B cell (primary cell): ENCODE data around the gene GCN1. TPM values are rescaled to one million over a fixed set of nuclear protein-coding genes. Genes with fewer than 3 reads are reported as not detected.

Source experiments
- ATAC-seq: fragments of 200-7000 bp; cut with Tn5 transposase; one replicate; pipeline ENCODE4 v1.10.0; 2021; ENCODE audit warnings: low read depth, mild to moderate bottlenecking, moderate number of reproducible peaks, moderate library complexity
- CTCF ChIA-PET: fragments of 350-600 bp; sonication (Branson Sonifier 250); formaldehyde crosslinking; loops from one replicate; lab custom pipeline; 2021; ENCODE audit warnings: antibody characterized with exemption, inconsistent platforms; lab: Charles Lee
- POLR2A ChIA-PET: fragments of 350-600 bp; sonication (Branson Sonifier 250); formaldehyde crosslinking; loops from one replicate; lab custom pipeline; 2021; ENCODE audit warnings: antibody characterized with exemption; lab: Charles Lee
- DNase-seq: peaks from one replicate; pipeline ENCODE4 v3.0.0; 2013
- H2AFZ ChIP-seq: 2 replicates; pipeline ENCODE4 v1.6.1; 2012; ENCODE audit warnings: mild to moderate bottlenecking, low read depth, low read length; ENCODE audit not compliant: insufficient read depth, poor library complexity, severe bottlenecking
- H3K27ac ChIP-seq, 2 donors: 1 replicate in 1 of 2; 2 replicates in 1 of 2; pipeline ENCODE4 v1.5.1; 2012 to 2013; ENCODE audit warnings: low read length in 2 of 2, mild to moderate bottlenecking in 2 of 2, moderate library complexity in 1 of 2
- H3K27me3 ChIP-seq, 4 experiments: fragments of 200-600 bp in 1 of 4; sonication (generic) in 1 of 4; replicated peaks in 1 of 4; 1 replicate in 2 of 4; 2 replicates in 2 of 4; pipeline versions ENCODE4 v1.6.1 to v1.7.0; 2013 to 2016; ENCODE audit warnings: low read length in 3 of 4, mild to moderate bottlenecking in 2 of 4, mixed read lengths in 1 of 4, moderate library complexity in 1 of 4; ENCODE audit not compliant: insufficient read depth in 4 of 4, control insufficient read depth in 3 of 4; ENCODE audit errors: control extremely low read depth in 1 of 4
- H3K36me3 ChIP-seq, 2 experiments: replicated peaks in 1 of 2; 1 replicate in 1 of 2; 2 replicates in 1 of 2; pipeline versions ENCODE4 v1.6.1 to v1.7.1; 2013; ENCODE audit warnings: low read length in 1 of 2; ENCODE audit not compliant: insufficient read depth in 2 of 2, control insufficient read depth in 1 of 2; ENCODE audit errors: control extremely low read depth in 1 of 2, extremely low read depth in 1 of 2
- H3K4me1 ChIP-seq, 2 donors: fragments of 200-600 bp in 1 of 2; sonication (generic) in 1 of 2; 1 replicate in 1 of 2; 2 replicates in 1 of 2; pipeline versions ENCODE4 v1.5.1 to v1.6.1; 2013 to 2017; ENCODE audit warnings: low read length in 2 of 2; ENCODE audit not compliant: control insufficient read depth in 2 of 2, insufficient read depth in 2 of 2
- H3K4me2 ChIP-seq: replicated peaks from 2 replicates; pipeline ENCODE3; 2012; ENCODE audit warnings: mild to moderate bottlenecking, low read depth, low read length; ENCODE audit not compliant: poor library complexity, severe bottlenecking
- H3K4me3 ChIP-seq, 5 experiments: fragments of 200-600 bp in 1 of 5; sonication (generic) in 1 of 5; 1 replicate in 3 of 5; 2 replicates in 2 of 5; pipeline versions ENCODE4 v1.5.1 to v1.7.0; 2011 to 2016; ENCODE audit warnings: low read length in 4 of 5, mild to moderate bottlenecking in 4 of 5, low read depth in 2 of 5, control low read depth in 1 of 5, moderate library complexity in 1 of 5; ENCODE audit not compliant: insufficient read depth in 1 of 5; ENCODE audit errors: control extremely low read depth in 1 of 5, extremely low read depth in 1 of 5
- H3K79me2 ChIP-seq: fragments of 200-600 bp; sonication (generic); one replicate; pipeline ENCODE4 v1.6.0; 2016; ENCODE audit warnings: low read length; ENCODE audit not compliant: control insufficient read depth, insufficient read depth
- H3K9ac ChIP-seq: fragments of 200-600 bp; sonication (generic); 2 replicates; pipeline ENCODE4 v1.6.1; 2017; ENCODE audit warnings: mild to moderate bottlenecking, low read length, moderate library complexity
- H3K9me3 ChIP-seq, 3 donors: one replicate each; pipeline versions ENCODE4 v1.6.1 to v1.7.1; 2013; ENCODE audit warnings: low read length in 2 of 3; ENCODE audit not compliant: control insufficient read depth in 2 of 3, insufficient read depth in 1 of 3; ENCODE audit errors: control extremely low read depth in 1 of 3
- H4K20me1 ChIP-seq: 2 replicates; pipeline ENCODE4 v1.6.0; 2012; ENCODE audit warnings: mild to moderate bottlenecking, low read length; ENCODE audit not compliant: insufficient read depth, control insufficient read depth, poor library complexity, severe bottlenecking
- H3K27ac Mint-ChIP-seq: one replicate; pipeline ENCODE4 v1.8.0; 2021; ENCODE audit warnings: mixed read lengths
- H3K27me3 Mint-ChIP-seq: one replicate; pipeline ENCODE4 v1.8.0; 2021; ENCODE audit warnings: mixed read lengths
- H3K4me1 Mint-ChIP-seq: one replicate; pipeline ENCODE4 v1.8.0; 2021; ENCODE audit warnings: mixed read lengths
- H3K4me3 Mint-ChIP-seq: one replicate; pipeline ENCODE4 v1.8.0; 2021; ENCODE audit warnings: mixed read lengths
- H3K9me3 Mint-ChIP-seq: one replicate; pipeline ENCODE4 v1.8.0; 2022; ENCODE audit warnings: mixed read lengths; ENCODE audit not compliant: insufficient read depth
- CTCF ChIP-seq: fragments of 200-600 bp; IDR thresholded peaks from one replicate; pipeline ENCODE4 v1.8.0; 2022; ENCODE audit warnings: antibody characterized with exemption, mild to moderate bottlenecking
- EZH2 ChIP-seq: IDR thresholded peaks from 2 replicates; pipeline ENCODE4 v1.6.1; 2012; ENCODE audit warnings: borderline replicate concordance, low read depth, mild to moderate bottlenecking, moderate library complexity, low read length; ENCODE audit not compliant: insufficient read depth, poor library complexity, severe bottlenecking
- WGBS: methylation state at CpG from one replicate; pipeline ENCODE4 v1.1.5; 2013; ENCODE audit warnings: missing lambda C conversion rate; ENCODE audit not compliant: insufficient coverage; 5-methylcytosine and 5-hydroxymethylcytosine counted together
- intact Hi-C: fragments of 100-400 bp; cut with micrococcal nuclease; formaldehyde crosslinking; loops from one replicate; pipeline ENCODE4 v1.10.0; 2022
- polyA plus RNA-seq: library from polyadenylated mRNA; depleted of rRNA; stranded (reverse); fragments of >200 nt; gene quantifications from 2 replicates; pipeline ENCODE4 v1.2.3, GENCODE V29; 2012
- total RNA-seq, 2 donors: library from RNA; stranded (reverse); fragments of 120-200 nt in 1 of 2; gene quantifications; 1 replicate in 1 of 2; 2 replicates in 1 of 2; pipeline versions ENCODE4 v1.2.3 to v1.2.4, GENCODE V29; 2013 to 2022

The GCN1 gene
- total and polyA plus RNA-seq, 2 donors (not counting 1 experiment from before 2014, with no cell fraction given) = 41.3 to 127 TPM

- 96% methylated on average over 13 of the region's 13 CpGs for WGBS
- CTCF ChIA-PET = no interaction called here
- ATAC-seq (no peak), DNase-seq (no peak)
- Mint-ChIP-seq H3K4me3 (no peak overlapping the region), H3K27ac (no peak overlapping the region), H3K4me1 (peaks cover 11% of the 10 kb centered on the region), H3K9me3 (no peaks in the 10 kb centered on the region), H3K27me3 (no peaks in the 10 kb centered on the region)
- Histone ChIP-seq H3K4me1 (peaks cover 0 to under 1% of the 10 kb centered on the region in 2 donors), H3K4me3 (no peak overlapping the region), H3K4me2 (no peak overlapping the region), H4K20me1 (peaks cover 100% of the 10 kb centered on the region), H3K36me3 (peaks cover 0 to 83% of the 10 kb centered on the region in 2 experiments), H3K9me3 (no peaks in the 10 kb centered on the region), H3K79me2 (peaks cover 94% of the 10 kb centered on the region), H3K27ac (no peak overlapping the region), H2AFZ (no peak overlapping the region), H3K9ac (no peak overlapping the region), H3K27me3 (no peaks in the 10 kb centered on the region)
- POLR2A ChIA-PET = no interaction called here
- intact Hi-C loops = no loop called here
- TF ChIP-seq EZH2 (no peak), CTCF (no peak)
Observed at GRCh38 chr12:120103371-120103770, 91.1 kb downstream of the GCN1 start.

DNA sequence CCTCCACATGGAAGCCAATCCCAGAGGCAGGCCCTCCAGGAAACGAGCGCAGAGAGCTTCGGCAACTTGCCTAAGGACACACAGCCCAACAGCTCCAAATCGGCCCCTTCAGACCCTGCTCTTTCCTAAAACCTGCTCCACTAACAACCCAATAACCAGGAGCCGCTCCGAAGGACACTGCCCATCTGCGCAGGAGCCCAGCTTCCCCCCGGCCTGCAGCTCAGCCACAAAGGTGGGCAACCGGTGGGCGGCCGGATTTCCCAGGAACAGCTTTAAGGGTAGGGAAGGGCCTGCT, 91.5 kb downstream of the GCN1 start:
- H3K4me3 ChIP-seq = no peak overlapping the region
- H3K79me2 ChIP-seq = peaks cover 90% of the 10 kb centered on the region
- CTCF ChIA-PET = interaction anchor here (1.0 kb wide), 1 partner anchor 16 kb away, joined by 3 read pairs; no protein-coding TSS in a partner anchor
- WGBS = 95% methylated on average over 11 of the region's 11 CpGs
- H3K4me2 ChIP-seq = no peak overlapping the region
- H3K9me3 Mint-ChIP-seq = no peaks in the 10 kb centered on the region
- TF ChIP-seq CTCF (no peak), EZH2 (no peak)
- H3K4me1 ChIP-seq = no peaks in the 10 kb centered on the region
- H3K27me3 Mint-ChIP-seq = no peaks in the 10 kb centered on the region
- H3K9ac ChIP-seq = no peak overlapping the region
- H3K4me1 Mint-ChIP-seq = peaks cover 10% of the 10 kb centered on the region
- intact Hi-C loops = no loop called here
- no peak overlapping the region for H2AFZ ChIP-seq
- no peaks in the 10 kb centered on the region for H3K27me3 ChIP-seq
- H3K9me3 ChIP-seq = no peaks in the 10 kb centered on the region
- H3K27ac Mint-ChIP-seq = no peak overlapping the region
- H3K36me3 ChIP-seq = peaks cover 0 to 83% of the 10 kb centered on the region in 2 experiments
- DNase-seq (no peak), ATAC-seq (no peak)
- peaks cover 100% of the 10 kb centered on the region for H4K20me1 ChIP-seq
- no peak overlapping the region for H3K4me3 Mint-ChIP-seq
- POLR2A ChIA-PET = no interaction called here
- H3K27ac ChIP-seq = no peak overlapping the region
